ENCODE results near the gene CSF3. TPM values are rescaled to one million over a fixed set of nuclear protein-coding genes. Genes with fewer than 3 reads are reported as not detected.

Gene CSF3
- total and polyA plus RNA-seq, 2 of the 13 experiments (the other 11 are each of a cell fraction or from before 2014, with no cell fraction given) = 0.09 TPM; not detected in 1

DNA sequence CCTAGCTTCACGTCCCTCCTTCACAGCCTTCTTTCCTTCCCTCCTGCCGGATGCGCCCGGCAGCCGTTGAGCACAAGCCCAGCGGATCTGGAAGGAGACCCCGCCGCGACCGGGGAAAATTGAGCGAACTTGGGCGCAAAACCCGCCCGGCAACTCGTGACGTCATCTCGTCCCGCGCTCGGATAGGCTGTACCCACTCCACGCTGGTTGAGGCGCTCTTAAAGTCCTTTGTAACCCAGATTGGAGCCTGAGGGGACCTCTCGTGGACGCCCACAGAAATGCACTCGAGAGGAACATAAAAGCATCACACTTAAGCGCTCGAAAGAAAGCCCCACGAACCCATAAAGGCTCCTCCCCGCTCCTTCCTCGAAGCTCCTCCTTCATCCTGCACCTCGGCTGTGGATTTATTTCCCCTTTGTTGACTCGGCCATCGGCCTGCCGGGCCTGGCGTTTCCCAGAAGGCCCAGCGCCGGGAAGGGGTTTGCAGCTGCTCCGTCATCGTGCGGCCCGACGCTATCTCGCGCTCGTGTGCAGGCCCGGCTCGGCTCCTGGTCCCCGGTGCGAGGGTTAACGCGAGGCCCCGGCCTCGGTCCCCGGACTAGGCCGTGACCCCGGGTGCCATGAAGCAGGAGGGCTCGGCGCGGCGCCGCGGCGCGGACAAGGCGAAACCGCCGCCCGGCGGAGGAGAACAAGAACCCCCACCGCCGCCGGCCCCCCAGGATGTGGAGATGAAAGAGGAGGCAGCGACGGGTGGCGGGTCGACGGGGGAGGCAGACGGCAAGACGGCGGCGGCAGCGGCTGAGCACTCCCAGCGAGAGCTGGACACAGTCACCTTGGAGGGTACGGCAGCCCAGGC lies 34.7 kb upstream of the CSF3 start, which contains the start of gene PSMD3 (continued):
- TF ChIP-seq, protein P1, sequence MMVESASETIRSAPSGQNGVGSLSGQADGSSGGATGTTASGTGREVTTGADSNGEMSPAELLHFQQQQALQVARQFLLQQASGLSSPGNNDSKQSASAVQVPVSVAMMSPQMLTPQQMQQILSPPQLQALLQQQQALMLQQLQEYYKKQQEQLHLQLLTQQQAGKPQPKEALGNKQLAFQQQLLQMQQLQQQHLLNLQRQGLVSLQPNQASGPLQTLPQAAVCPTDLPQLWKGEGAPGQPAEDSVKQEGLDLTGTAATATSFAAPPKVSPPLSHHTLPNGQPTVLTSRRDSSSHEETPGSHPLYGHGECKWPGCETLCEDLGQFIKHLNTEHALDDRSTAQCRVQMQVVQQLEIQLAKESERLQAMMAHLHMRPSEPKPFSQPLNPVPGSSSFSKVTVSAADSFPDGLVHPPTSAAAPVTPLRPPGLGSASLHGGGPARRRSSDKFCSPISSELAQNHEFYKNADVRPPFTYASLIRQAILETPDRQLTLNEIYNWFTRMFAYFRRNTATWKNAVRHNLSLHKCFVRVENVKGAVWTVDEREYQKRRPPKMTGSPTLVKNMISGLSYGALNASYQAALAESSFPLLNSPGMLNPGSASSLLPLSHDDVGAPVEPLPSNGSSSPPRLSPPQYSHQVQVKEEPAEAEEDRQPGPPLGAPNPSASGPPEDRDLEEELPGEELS (CRISPR knock-in tag; IDR thresholded peaks at IDR 0.05) = peak; percentile 67
- TF ChIP-seq HMGA1 (CRISPR knock-in tag; conservative IDR thresholded peaks at IDR 0.05) (no peak), SIX1 (CRISPR knock-in tag; IDR thresholded peaks at IDR 0.05; ENCODE audit: borderline replicate concordance) (peak; percentile 19; the same call in 1 of the 2 replicates), NCOA5 (CRISPR knock-in tag; IDR thresholded peaks at IDR 0.05) (no peak), ZBTB42 (CRISPR knock-in tag; IDR thresholded peaks at IDR 0.05) (peak; percentile 96), MBD4 (IDR thresholded peaks at IDR 0.05; ENCODE audit: borderline replicate concordance, low read length) (no peak), KLF9 (CRISPR knock-in tag; IDR thresholded peaks at IDR 0.05; ENCODE audit: low read depth) (peak; percentile 95), ZNF343 (CRISPR knock-in tag; IDR thresholded peaks at IDR 0.05) (no peak), NCOA2 (CRISPR knock-in tag; IDR thresholded peaks at IDR 0.05) (peak; percentile 71), SP140L (CRISPR knock-in tag; IDR thresholded peaks at IDR 0.05; ENCODE audit: borderline replicate concordance) (peak; percentile 75; the same call in 1 of the 2 replicates), GATAD2A (CRISPR knock-in tag; IDR thresholded peaks at IDR 0.05) (peak; percentile 81), ZNF10 (CRISPR knock-in tag; IDR thresholded peaks at IDR 0.05; ENCODE audit: borderline replicate concordance, low read depth) (no peak), MTF2 (CRISPR knock-in tag; IDR thresholded peaks at IDR 0.05; ENCODE audit: borderline replicate concordance) (peak; percentile 99), ZKSCAN1 (IDR thresholded peaks at IDR 0.05; ENCODE audit: low read length) (peak; percentile 76), ZNF709 (CRISPR knock-in tag; IDR thresholded peaks at IDR 0.05) (peak; percentile 97), ZNF431 (CRISPR knock-in tag; IDR thresholded peaks at IDR 0.05; ENCODE audit: borderline replicate concordance, low read depth) (peak; percentile 89), ZNF274 (CRISPR knock-in tag; IDR thresholded peaks at IDR 0.05) (peak; percentile 98)
- TF ChIP-seq, protein P2, sequence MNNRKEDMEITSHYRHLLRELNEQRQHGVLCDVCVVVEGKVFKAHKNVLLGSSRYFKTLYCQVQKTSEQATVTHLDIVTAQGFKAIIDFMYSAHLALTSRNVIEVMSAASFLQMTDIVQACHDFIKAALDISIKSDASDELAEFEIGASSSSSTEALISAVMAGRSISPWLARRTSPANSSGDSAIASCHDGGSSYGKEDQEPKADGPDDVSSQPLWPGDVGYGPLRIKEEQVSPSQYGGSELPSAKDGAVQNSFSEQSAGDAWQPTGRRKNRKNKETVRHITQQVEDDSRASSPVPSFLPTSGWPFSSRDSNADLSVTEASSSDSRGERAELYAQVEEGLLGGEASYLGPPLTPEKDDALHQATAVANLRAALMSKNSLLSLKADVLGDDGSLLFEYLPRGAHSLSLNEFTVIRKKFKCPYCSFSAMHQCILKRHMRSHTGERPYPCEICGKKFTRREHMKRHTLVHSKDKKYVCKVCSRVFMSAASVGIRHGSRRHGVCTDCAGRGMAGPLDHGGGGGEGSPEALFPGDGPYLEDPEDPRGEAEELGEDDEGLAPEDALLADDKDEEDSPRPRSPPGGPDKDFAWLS (CRISPR knock-in tag; IDR thresholded peaks at IDR 0.05; ENCODE audit: borderline replicate concordance) = 0 out of 2 replicates have a peak, but pooled peaks have one; percentile 4
- TF ChIP-seq, protein P3, sequence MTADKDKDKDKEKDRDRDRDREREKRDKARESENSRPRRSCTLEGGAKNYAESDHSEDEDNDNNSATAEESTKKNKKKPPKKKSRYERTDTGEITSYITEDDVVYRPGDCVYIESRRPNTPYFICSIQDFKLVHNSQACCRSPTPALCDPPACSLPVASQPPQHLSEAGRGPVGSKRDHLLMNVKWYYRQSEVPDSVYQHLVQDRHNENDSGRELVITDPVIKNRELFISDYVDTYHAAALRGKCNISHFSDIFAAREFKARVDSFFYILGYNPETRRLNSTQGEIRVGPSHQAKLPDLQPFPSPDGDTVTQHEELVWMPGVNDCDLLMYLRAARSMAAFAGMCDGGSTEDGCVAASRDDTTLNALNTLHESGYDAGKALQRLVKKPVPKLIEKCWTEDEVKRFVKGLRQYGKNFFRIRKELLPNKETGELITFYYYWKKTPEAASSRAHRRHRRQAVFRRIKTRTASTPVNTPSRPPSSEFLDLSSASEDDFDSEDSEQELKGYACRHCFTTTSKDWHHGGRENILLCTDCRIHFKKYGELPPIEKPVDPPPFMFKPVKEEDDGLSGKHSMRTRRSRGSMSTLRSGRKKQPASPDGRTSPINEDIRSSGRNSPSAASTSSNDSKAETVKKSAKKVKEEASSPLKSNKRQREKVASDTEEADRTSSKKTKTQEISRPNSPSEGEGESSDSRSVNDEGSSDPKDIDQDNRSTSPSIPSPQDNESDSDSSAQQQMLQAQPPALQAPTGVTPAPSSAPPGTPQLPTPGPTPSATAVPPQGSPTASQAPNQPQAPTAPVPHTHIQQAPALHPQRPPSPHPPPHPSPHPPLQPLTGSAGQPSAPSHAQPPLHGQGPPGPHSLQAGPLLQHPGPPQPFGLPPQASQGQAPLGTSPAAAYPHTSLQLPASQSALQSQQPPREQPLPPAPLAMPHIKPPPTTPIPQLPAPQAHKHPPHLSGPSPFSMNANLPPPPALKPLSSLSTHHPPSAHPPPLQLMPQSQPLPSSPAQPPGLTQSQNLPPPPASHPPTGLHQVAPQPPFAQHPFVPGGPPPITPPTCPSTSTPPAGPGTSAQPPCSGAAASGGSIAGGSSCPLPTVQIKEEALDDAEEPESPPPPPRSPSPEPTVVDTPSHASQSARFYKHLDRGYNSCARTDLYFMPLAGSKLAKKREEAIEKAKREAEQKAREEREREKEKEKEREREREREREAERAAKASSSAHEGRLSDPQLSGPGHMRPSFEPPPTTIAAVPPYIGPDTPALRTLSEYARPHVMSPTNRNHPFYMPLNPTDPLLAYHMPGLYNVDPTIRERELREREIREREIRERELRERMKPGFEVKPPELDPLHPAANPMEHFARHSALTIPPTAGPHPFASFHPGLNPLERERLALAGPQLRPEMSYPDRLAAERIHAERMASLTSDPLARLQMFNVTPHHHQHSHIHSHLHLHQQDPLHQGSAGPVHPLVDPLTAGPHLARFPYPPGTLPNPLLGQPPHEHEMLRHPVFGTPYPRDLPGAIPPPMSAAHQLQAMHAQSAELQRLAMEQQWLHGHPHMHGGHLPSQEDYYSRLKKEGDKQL (CRISPR knock-in tag; IDR thresholded peaks at IDR 0.05; ENCODE audit: low read depth) = peak; percentile 55; the same call in 1 of the 2 replicates
- TF ChIP-seq, protein P4, sequence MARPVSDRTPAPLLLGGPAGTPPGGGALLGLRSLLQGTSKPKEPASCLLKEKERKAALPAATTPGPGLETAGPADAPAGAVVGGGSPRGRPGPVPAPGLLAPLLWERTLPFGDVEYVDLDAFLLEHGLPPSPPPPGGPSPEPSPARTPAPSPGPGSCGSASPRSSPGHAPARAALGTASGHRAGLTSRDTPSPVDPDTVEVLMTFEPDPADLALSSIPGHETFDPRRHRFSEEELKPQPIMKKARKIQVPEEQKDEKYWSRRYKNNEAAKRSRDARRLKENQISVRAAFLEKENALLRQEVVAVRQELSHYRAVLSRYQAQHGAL (CRISPR knock-in tag; IDR thresholded peaks at IDR 0.05; ENCODE audit: not compliant biosample characterization) = peak; percentile 12

Measured in HepG2 (cell line).